Left forelimb (tissue), 1 donor: ENCODE results near the gene OAS1.
"Not testable (repeated sequence)": the region's sequence is repeated elsewhere in the genome, so short reads cannot be mapped to it uniquely, and the experiment has no call there.

Experiments
- DNase-seq: peaks from one replicate; pipeline ENCODE4 v3.0.0-alpha.2; 2018; ENCODE audit warnings: low spot score

OAS1 gene

GRCh38 chr12:112936927-112937326, 30.2 kb downstream of the OAS1 start:
- no peak for DNase-seq

GRCh38 chr12:112937741-112938719, 31.3 kb downstream of the OAS1 start, which contains the start of gene OAS3:
TSS of gene OAS3 (plus strand) at chr12:112938474. CDS start at chr12:112938531, 57 bp downstream.
- peak; percentile 90 for DNase-seq

- no peak for DNase-seq
Measured at GRCh38 chr12:112938751-112939150, 32.0 kb downstream of the OAS1 start.

GRCh38 chr12:112939761-112940381, 33.1 kb downstream of the OAS1 start:
- DNase-seq = no peak

GRCh38 chr12:112941528-112942335, 35.0 kb downstream of the OAS1 start:
- no peak for DNase-seq

- no peak for DNase-seq
Measured at GRCh38 chr12:112942572-112942971, 35.8 kb downstream of the OAS1 start.

GRCh38 chr12:112944024-112944690, 37.4 kb downstream of the OAS1 start:
- DNase-seq = no peak

GRCh38 chr12:112945515-112945914, 38.8 kb downstream of the OAS1 start:
- DNase-seq = no peak

GRCh38 chr12:112946236-112947000, 39.7 kb downstream of the OAS1 start:
- no peak for DNase-seq

- no peak for DNase-seq
Measured at GRCh38 chr12:112947314-112947713, 40.6 kb downstream of the OAS1 start.

- DNase-seq = no peak
Measured at GRCh38 chr12:112947761-112948160, 41.0 kb downstream of the OAS1 start.

- DNase-seq = no peak
Measured at GRCh38 chr12:112948806-112949205, 42.0 kb downstream of the OAS1 start.

- no peak for DNase-seq
Measured at GRCh38 chr12:112950701-112951100, 43.9 kb downstream of the OAS1 start.

GRCh38 chr12:112957125-112957524, 50.4 kb downstream of the OAS1 start:
- DNase-seq = not testable (repeated sequence)

GRCh38 chr12:112961074-112961473, 54.3 kb downstream of the OAS1 start:
- DNase-seq = no peak

- no peak for DNase-seq
Measured at GRCh38 chr12:112961536-112961935, 54.8 kb downstream of the OAS1 start.

GRCh38 chr12:112962561-112962960, 55.8 kb downstream of the OAS1 start:
- no peak for DNase-seq

- DNase-seq = no peak
Measured at GRCh38 chr12:112963227-112963861, 56.6 kb downstream of the OAS1 start.

GRCh38 chr12:112964067-112964670, 57.4 kb downstream of the OAS1 start:
- no peak for DNase-seq

- DNase-seq = no peak
Measured at GRCh38 chr12:112964915-112965314, 58.2 kb downstream of the OAS1 start.
